Upper lobe of left lung (tissue), 6 donors: Measurements from ENCODE around the gene CFAP119. TPM values are rescaled to one million over a fixed set of nuclear protein-coding genes. Genes with fewer than 3 reads are reported as not detected.

Experiments used
- ATAC-seq, 2 donors: fragments of 200-7000 bp; cut with Tn5 transposase; one replicate each; pipeline ENCODE4 v1.9.1; 2022; ENCODE audit warnings: mild to moderate bottlenecking in 2 of 2, moderate library complexity in 2 of 2; ENCODE audit not compliant: low FRiP score in 2 of 2
- DNase-seq, 2 donors: peaks; one replicate each; pipeline ENCODE4 v3.0.0-alpha.2; 2019 to 2020
- H3K27ac ChIP-seq, 4 donors: fragments of 200-600 bp; sonication (generic); one replicate each; pipeline ENCODE4 v1.5.1; 2016 to 2019
- H3K27me3 ChIP-seq, 4 donors: fragments of 200-600 bp; sonication (generic); one replicate each; pipeline ENCODE4 v1.5.1; 2017 to 2019
- H3K36me3 ChIP-seq, 4 donors: fragments of 200-600 bp; sonication (generic); one replicate each; pipeline ENCODE4 v1.5.1; 2016 to 2019
- H3K4me1 ChIP-seq, 4 donors: fragments of 200-600 bp; sonication (generic); one replicate each; pipeline ENCODE4 v1.5.1; 2018 to 2019
- H3K4me3 ChIP-seq, 4 donors: fragments of 200-600 bp; sonication (generic); one replicate each; pipeline ENCODE4 v1.5.1; 2017 to 2019; ENCODE audit warnings: mild to moderate bottlenecking in 2 of 4, moderate library complexity in 1 of 4
- H3K9me3 ChIP-seq, 4 donors: fragments of 200-600 bp; sonication (generic); one replicate each; pipeline ENCODE4 v1.5.1; 2018 to 2019
- EP300 ChIP-seq, 4 donors: sonication (generic); formaldehyde crosslinking; IDR thresholded peaks; one replicate each; pipeline ENCODE4 v1.5.1; 2017; ENCODE audit warnings: antibody characterized with exemption in 4 of 4, control low read depth in 2 of 4
- POLR2A ChIP-seq, 4 donors: fragments of 450-650 bp; IDR thresholded peaks; one replicate each; pipeline ENCODE4 v1.5.1; 2016 to 2017; ENCODE audit warnings: antibody characterized with exemption in 4 of 4, mild to moderate bottlenecking in 2 of 4
- POLR2AphosphoS5 ChIP-seq, 2 donors: sonication (generic); formaldehyde crosslinking; IDR thresholded peaks; one replicate each; pipeline ENCODE4 v1.5.1; 2017; ENCODE audit warnings: antibody characterized with exemption in 2 of 2
- WGBS, 2 donors: methylation state at CpG; one replicate each; pipeline ENCODE4 v1.1.5; 2017 to 2018; 5-methylcytosine and 5-hydroxymethylcytosine counted together
- total RNA-seq, 6 donors: library from RNA; depleted of rRNA in 4 of 6; stranded (reverse); fragments of >200 nt in 4 of 6; gene quantifications; one replicate each; pipeline versions ENCODE4 v1.1.0 to v1.2.1, GENCODE V29; 2016 to 2021
- TF ChIP-seq, protein P1 (sequence below), 6 experiments: fragments of 450-650 bp in 4 of 6; fragments of 200-600 bp in 2 of 6; sonication (generic) in 2 of 6; IDR thresholded peaks; one replicate each; pipeline ENCODE4 v1.5.1; 2016 to 2019; ENCODE audit warnings: antibody characterized with exemption in 6 of 6
- donor health status: DM: no; HTN: no; CAD: no; lungs with moderate emphysema.
- donor health status: DM: no; HTN: yes; CAD: no; lungs with severe emphysema.

Gene CFAP119
- total RNA-seq, 6 donors from 2014 or later = 6.1 to 45.1 (median 16.0) TPM

DNA sequence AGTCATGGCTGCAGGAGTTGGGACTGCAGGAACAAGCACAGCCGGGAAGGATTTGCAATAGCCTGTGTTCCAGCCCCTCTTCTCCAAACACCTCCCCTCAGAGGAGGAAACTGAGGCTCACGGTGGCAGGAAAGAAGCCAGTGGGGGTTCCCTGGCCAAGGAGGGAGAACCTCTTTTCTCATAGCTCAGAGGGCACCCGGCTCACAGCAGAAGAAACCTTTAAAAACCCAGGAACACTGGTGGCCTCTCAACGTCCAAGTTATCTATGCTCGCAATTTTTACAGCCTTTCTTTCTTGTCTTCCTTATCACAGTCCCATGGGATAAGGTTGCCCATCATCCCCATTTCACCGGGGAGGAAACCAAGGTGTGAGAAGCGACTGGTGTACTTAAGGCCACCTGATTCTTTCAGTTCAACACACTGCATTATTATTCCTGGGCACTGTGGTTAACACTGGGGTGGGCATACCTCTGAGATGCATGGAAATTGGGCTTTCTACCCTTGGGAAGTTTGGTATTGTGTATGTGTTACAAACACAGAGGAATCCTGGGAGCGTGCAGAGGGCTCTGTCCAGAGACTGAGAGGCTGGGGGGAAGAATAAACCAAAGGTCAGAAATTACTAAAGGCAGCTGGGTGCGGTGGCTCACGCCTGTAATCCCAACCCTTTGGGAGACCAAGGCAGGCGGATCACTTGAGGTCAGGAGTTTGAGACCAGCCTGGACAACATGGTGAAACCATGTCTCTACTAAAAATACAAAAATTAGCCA, 25.9 kb upstream of the CFAP119 start:
- Histone ChIP-seq H3K27ac (peak overlapping the region; percentile 89 to 96 (median 92)), H3K4me1 (peaks cover 14 to 20% (median 18%) of the 10 kb centered on the region in 4 donors), H3K4me3 (peak overlapping the region; percentile 95 to 99 (median 96)), H3K36me3 (peaks cover under 1 to 17% (median 14%) of the 10 kb centered on the region in 4 donors), H3K9me3 (no peaks in the 10 kb centered on the region), H3K27me3 (no peaks in the 10 kb centered on the region)
- ATAC-seq (no peak), DNase-seq (no peak)
- WGBS, 2 donors = 50 to 51% methylated on average over 11 of the region's 11 CpGs
- TF ChIP-seq EP300 (IDR thresholded peaks at IDR 0.05) (no peak), POLR2AphosphoS5 (IDR thresholded peaks at IDR 0.05) (no peak), POLR2A (IDR thresholded peaks at IDR 0.05) (no peak)
- TF ChIP-seq, protein P1, sequence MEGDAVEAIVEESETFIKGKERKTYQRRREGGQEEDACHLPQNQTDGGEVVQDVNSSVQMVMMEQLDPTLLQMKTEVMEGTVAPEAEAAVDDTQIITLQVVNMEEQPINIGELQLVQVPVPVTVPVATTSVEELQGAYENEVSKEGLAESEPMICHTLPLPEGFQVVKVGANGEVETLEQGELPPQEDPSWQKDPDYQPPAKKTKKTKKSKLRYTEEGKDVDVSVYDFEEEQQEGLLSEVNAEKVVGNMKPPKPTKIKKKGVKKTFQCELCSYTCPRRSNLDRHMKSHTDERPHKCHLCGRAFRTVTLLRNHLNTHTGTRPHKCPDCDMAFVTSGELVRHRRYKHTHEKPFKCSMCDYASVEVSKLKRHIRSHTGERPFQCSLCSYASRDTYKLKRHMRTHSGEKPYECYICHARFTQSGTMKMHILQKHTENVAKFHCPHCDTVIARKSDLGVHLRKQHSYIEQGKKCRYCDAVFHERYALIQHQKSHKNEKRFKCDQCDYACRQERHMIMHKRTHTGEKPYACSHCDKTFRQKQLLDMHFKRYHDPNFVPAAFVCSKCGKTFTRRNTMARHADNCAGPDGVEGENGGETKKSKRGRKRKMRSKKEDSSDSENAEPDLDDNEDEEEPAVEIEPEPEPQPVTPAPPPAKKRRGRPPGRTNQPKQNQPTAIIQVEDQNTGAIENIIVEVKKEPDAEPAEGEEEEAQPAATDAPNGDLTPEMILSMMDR (IDR thresholded peaks at IDR 0.05) = no peak

DNA sequence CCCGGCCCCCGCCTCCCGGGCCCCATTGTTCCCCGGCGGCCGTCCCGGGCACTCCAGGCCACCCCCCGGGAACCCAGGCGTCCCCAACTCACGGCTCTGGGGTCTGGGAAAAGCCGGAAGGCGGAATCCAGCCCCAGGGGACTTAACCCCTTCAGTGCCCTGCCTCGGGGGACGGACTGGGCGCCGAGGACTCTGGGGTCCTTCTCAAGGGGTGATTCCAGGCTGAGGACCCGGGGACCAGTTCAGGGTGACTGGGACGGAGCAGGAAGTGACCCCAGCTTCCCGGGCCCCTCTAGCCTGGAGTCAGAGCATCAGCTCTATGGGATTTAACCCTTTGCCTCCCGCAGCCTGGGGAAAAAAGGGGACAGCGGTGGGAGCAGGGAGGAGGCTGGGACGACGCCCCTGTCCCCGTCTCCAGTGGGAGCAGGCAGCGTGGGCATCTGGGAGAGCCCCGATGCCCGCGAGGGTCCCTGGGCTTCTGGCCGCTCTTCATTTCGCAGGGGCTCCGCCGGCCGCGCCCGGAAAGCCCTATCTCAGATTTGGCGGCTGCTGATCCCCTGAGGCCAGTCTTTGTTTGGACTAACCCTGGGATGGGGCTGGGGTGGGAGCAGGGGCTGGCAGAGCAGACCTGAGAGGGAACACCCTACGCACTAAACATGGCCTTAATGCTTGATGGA, 25.2 kb upstream of the CFAP119 start, which contains the start of gene ZNF629:
TSS of gene ZNF629 (minus strand) at position 270 of the 677 bp plus-strand sequence. CDS start 2,723 bp downstream, outside the sequence.
- Histone ChIP-seq H3K27me3 (no peaks in the 10 kb centered on the region), H3K4me3 (peak within 1 kb of the TSS; percentile 95 to 99 (median 96)), H3K27ac (peak within 1 kb of the TSS; percentile 89 to 96 (median 92)), H3K4me1 (peaks cover 14 to 20% (median 18%) of the 10 kb centered on the region in 4 donors), H3K9me3 (no peaks in the 10 kb centered on the region), H3K36me3 (peaks cover 7 to 24% (median 21%) of the 10 kb centered on the region in 4 donors)
- peak; percentile 37 to 52 for TF ChIP-seq POLR2AphosphoS5 (IDR thresholded peaks at IDR 0.05)
- TF ChIP-seq POLR2A (IDR thresholded peaks at IDR 0.05) = peak in 3 of 4 donors; percentile 14 to 28 (median 23)
- TF ChIP-seq EP300 (IDR thresholded peaks at IDR 0.05) = no peak
- TF ChIP-seq, protein P1 (IDR thresholded peaks at IDR 0.05) = peak in 2 of 6 experiments; percentile 11 to 14
- ATAC-seq = peak; percentile 89 to 93
- peak; percentile 75 for DNase-seq
- 0 to 2% methylated on average over 8 to 22 of the region's 37 CpGs for WGBS, 2 donors

DNA sequence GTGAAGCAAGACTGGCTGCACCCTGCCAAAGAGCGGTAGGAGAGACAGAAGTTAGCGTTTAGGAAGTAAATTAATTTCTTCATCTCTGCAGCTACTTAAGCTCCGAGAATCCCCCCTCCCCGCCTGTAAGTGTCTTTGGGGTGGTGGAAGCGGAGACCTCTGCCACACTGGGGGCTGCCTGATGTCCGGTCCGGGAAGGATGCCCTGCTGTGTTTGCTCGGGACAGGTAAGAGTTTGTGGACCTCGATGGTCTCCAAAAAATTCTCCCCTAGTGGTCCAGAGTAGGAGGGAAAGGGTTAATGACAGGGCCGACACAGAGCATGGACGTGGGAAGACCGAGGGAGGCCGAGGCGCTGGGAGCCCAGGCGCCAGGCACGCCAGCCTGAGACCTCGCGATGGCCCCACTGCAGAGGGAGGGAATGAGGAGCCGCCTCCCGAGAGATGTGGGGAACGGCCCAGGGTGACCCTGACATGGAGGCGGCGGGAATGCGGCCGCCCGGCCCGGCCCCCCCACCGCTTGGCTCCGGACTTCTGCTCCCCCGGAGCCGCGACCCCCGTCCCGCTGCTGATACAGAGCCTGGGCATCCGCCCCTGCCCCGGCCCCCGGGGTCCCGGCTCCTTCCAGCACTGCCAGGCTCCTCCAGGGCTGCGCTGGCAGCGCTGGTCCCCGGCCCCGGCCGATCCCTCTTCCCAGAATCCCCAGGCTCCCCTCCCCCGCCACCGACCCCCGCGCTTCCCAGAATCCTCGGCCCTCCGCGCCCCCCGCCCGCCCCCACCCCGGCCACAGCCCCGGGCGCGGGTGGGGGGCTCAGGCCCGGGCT, 24.5 kb upstream of the CFAP119 start:
- DNase-seq (peak; percentile 44 to 88), ATAC-seq (peak; percentile 56 to 74)
- TF ChIP-seq POLR2AphosphoS5 (IDR thresholded peaks at IDR 0.05) (no peak), EP300 (IDR thresholded peaks at IDR 0.05) (no peak), POLR2A (IDR thresholded peaks at IDR 0.05) (no peak)
- TF ChIP-seq, protein P1 (IDR thresholded peaks at IDR 0.05) = no peak
- peaks cover 14 to 20% (median 18%) of the 10 kb centered on the region in 4 donors for H3K4me1 ChIP-seq
- peak overlapping the region; percentile 89 to 96 (median 92) for H3K27ac ChIP-seq
- H3K27me3 ChIP-seq = no peaks in the 10 kb centered on the region
- peaks cover 7 to 31% (median 26%) of the 10 kb centered on the region in 4 donors for H3K36me3 ChIP-seq
- H3K9me3 ChIP-seq = no peaks in the 10 kb centered on the region
- peak overlapping the region; percentile 95 to 99 (median 96) for H3K4me3 ChIP-seq
- 6 to 11% methylated on average over 21 to 26 of the region's 57 CpGs for WGBS, 2 donors
